ENCODE data around the gene VAV2.

The VAV2 gene

DNA sequence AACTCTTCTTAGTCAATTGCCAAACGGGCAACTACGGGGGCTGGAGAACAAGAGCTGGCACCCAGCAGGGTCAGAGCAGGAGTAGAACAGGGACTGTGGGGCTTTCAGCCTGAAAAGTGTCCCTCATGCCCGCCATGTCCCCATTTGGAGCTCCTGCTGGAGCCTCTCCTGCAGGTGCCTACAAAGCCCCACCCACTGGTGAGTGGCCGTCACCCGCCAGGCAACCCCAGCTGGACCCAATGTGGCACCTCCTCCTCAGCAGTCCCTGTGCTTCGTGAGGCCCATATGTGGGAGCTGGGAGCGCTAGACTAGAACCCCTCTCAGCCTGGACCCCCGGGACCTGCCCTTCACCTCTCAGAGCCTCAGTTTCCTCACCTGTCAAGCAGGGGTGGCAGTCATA, 40.9 kb downstream of the VAV2 start:
- TF ChIP-seq, protein P1, sequence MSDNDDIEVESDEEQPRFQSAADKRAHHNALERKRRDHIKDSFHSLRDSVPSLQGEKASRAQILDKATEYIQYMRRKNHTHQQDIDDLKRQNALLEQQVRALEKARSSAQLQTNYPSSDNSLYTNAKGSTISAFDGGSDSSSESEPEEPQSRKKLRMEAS (IDR thresholded peaks at IDR 0.05): no peak
- no peak for TF ChIP-seq EGR1 (IDR thresholded peaks at IDR 0.05)
- no peak for TF ChIP-seq NFIC (IDR thresholded peaks at IDR 0.05)
- no peak for TF ChIP-seq CEBPB (IDR thresholded peaks at IDR 0.05)
- TF ChIP-seq, protein P2, sequence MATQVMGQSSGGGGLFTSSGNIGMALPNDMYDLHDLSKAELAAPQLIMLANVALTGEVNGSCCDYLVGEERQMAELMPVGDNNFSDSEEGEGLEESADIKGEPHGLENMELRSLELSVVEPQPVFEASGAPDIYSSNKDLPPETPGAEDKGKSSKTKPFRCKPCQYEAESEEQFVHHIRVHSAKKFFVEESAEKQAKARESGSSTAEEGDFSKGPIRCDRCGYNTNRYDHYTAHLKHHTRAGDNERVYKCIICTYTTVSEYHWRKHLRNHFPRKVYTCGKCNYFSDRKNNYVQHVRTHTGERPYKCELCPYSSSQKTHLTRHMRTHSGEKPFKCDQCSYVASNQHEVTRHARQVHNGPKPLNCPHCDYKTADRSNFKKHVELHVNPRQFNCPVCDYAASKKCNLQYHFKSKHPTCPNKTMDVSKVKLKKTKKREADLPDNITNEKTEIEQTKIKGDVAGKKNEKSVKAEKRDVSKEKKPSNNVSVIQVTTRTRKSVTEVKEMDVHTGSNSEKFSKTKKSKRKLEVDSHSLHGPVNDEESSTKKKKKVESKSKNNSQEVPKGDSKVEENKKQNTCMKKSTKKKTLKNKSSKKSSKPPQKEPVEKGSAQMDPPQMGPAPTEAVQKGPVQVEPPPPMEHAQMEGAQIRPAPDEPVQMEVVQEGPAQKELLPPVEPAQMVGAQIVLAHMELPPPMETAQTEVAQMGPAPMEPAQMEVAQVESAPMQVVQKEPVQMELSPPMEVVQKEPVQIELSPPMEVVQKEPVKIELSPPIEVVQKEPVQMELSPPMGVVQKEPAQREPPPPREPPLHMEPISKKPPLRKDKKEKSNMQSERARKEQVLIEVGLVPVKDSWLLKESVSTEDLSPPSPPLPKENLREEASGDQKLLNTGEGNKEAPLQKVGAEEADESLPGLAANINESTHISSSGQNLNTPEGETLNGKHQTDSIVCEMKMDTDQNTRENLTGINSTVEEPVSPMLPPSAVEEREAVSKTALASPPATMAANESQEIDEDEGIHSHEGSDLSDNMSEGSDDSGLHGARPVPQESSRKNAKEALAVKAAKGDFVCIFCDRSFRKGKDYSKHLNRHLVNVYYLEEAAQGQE (IDR thresholded peaks at IDR 0.05; ENCODE audit: low read depth): no peak
- no peak for TF ChIP-seq CREB1 (IDR thresholded peaks at IDR 0.05; ENCODE audit: low read depth)
- TF ChIP-seq TEAD4 (IDR thresholded peaks at IDR 0.05): no peak
- TF ChIP-seq, protein P3, sequence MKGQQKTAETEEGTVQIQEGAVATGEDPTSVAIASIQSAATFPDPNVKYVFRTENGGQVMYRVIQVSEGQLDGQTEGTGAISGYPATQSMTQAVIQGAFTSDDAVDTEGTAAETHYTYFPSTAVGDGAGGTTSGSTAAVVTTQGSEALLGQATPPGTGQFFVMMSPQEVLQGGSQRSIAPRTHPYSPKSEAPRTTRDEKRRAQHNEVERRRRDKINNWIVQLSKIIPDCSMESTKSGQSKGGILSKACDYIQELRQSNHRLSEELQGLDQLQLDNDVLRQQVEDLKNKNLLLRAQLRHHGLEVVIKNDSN (IDR thresholded peaks at IDR 0.05): no peak
- TF ChIP-seq TAF1 (IDR thresholded peaks at IDR 0.05; ENCODE audit: low read depth): no peak
- TF ChIP-seq FOXM1 (IDR thresholded peaks at IDR 0.05; ENCODE audit: borderline replicate concordance, low read depth): no peak
- no peak for TF ChIP-seq TCF12 (IDR thresholded peaks at IDR 0.05; ENCODE audit: low read depth)
- TF ChIP-seq ZBTB7A (IDR thresholded peaks at IDR 0.05; ENCODE audit: low read depth): no peak
- TF ChIP-seq YY1 (IDR thresholded peaks at IDR 0.05; ENCODE audit: low read depth): no peak
- TF ChIP-seq RAD21 (IDR thresholded peaks at IDR 0.05; ENCODE audit: low read depth): no peak
- TF ChIP-seq EP300 (IDR thresholded peaks at IDR 0.05; ENCODE audit: borderline replicate concordance): no peak

DNA sequence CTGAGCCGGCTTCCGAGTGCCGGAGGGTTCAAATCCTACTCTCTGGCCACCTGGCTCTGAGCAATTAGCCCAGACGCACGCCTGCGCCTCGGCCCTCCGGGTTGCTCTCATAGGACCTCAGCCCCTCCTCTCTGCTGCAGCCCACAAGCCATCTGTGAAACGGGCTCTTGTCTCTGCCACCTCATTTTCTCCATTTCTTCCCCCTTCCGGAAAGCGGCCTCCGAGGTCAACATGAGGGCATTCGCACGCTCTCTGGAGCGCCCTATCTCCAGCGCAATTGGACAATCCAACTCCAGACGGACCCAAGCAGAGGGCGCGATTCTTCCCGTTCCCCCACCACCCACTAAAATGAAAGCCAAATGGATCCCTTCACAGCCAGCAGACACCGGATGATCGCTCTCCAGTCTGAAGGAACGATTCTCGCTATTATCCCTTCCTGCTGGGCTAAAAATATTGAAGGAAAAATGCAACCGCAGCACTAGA, 41.5 kb downstream of the VAV2 start:
- TF ChIP-seq TAF1 (IDR thresholded peaks at IDR 0.05; ENCODE audit: low read depth) (no peak), EP300 (IDR thresholded peaks at IDR 0.05; ENCODE audit: borderline replicate concordance) (no peak), CEBPB (IDR thresholded peaks at IDR 0.05) (no peak), YY1 (IDR thresholded peaks at IDR 0.05; ENCODE audit: low read depth) (no peak), NFIC (IDR thresholded peaks at IDR 0.05) (no peak), FOXM1 (IDR thresholded peaks at IDR 0.05; ENCODE audit: borderline replicate concordance, low read depth) (no peak), TCF12 (IDR thresholded peaks at IDR 0.05; ENCODE audit: low read depth) (no peak), RAD21 (IDR thresholded peaks at IDR 0.05; ENCODE audit: low read depth) (no peak), CREB1 (IDR thresholded peaks at IDR 0.05; ENCODE audit: low read depth) (no peak), ZBTB7A (IDR thresholded peaks at IDR 0.05; ENCODE audit: low read depth) (no peak), EGR1 (IDR thresholded peaks at IDR 0.05) (no peak), TEAD4 (IDR thresholded peaks at IDR 0.05) (no peak)
- TF ChIP-seq, protein P1 (IDR thresholded peaks at IDR 0.05): no peak
- TF ChIP-seq, protein P3 (IDR thresholded peaks at IDR 0.05): no peak
- TF ChIP-seq, protein P2 (IDR thresholded peaks at IDR 0.05; ENCODE audit: low read depth): no peak

DNA sequence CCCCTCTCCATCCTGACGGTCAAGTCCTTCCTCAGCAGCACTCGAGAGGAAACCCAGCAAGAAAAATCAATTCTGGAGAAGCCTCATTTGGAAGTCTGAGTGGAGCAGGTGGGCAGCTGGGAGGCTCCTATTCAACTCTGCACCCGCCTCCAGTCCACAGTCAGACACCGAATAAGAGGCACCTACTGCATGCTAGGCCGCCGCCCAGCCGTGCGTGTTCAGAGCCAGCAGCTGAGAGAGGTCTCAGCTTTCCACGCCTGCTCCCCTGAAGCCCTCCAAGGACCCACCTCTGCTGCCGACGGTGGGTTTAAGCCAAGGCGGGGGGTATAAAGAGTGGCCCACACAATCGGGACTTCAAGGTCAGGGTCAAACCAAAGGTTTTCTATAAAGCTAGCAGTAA, 41.9 kb downstream of the VAV2 start:
- no peak for TF ChIP-seq NFIC (IDR thresholded peaks at IDR 0.05)
- TF ChIP-seq EP300 (IDR thresholded peaks at IDR 0.05; ENCODE audit: borderline replicate concordance): no peak
- TF ChIP-seq, protein P2 (IDR thresholded peaks at IDR 0.05; ENCODE audit: low read depth): no peak
- no peak for TF ChIP-seq TCF12 (IDR thresholded peaks at IDR 0.05; ENCODE audit: low read depth)
- TF ChIP-seq CEBPB (IDR thresholded peaks at IDR 0.05): no peak
- TF ChIP-seq TEAD4 (IDR thresholded peaks at IDR 0.05): no peak
- no peak for TF ChIP-seq CREB1 (IDR thresholded peaks at IDR 0.05; ENCODE audit: low read depth)

DNA sequence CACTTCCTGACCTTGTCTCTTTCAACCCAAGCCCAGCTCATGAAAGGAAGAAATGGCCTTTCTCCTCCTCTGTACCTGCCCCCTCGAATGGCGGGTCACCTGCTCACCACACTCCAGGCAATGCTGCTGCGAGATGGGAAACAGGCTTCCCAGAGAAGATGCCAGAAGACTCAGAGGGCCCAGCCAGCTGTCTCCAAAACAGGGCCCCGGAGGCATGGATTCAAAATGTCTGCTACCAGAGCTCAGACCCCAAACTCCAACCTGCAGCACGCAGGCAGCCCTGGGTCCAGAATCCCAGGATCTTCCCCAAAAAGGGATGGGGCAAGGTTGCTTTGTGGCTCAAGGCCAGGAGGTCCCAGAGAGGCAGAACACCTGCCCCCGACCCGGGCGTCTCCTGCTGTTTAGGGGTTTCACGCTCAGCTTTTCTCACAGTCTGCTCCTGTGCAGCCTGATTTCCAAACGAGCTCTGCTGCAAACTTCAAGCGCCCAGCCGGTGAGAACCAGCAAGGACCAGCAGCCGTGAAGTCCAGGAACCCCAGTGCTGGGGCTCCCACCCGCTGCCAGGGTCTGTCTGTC, 42.5 kb downstream of the VAV2 start:
- TF ChIP-seq EGR1 (IDR thresholded peaks at IDR 0.05) (no peak), RAD21 (IDR thresholded peaks at IDR 0.05; ENCODE audit: low read depth) (no peak), CREB1 (IDR thresholded peaks at IDR 0.05; ENCODE audit: low read depth) (no peak), FOXM1 (IDR thresholded peaks at IDR 0.05; ENCODE audit: borderline replicate concordance, low read depth) (no peak), EP300 (IDR thresholded peaks at IDR 0.05; ENCODE audit: borderline replicate concordance) (no peak)
